A549 (cell line): ENCODE results near the gene APBA1.

Source experiments
- CHD2 ChIP-seq: fragments of 150-350 bp; IDR thresholded peaks from 2 replicates; pipeline ENCODE4 v1.6.1; 2014; ENCODE audit warnings: low read length; ENCODE audit not compliant: partially characterized antibody
- CTCF ChIP-seq: fragments of >200 bp; sonication (Bioruptor Twin); formaldehyde crosslinking; IDR thresholded peaks from 3 replicates; pipeline ENCODE4 v1.5.1; 2016
- POLR2A ChIP-seq: IDR thresholded peaks from 2 replicates; pipeline ENCODE4 v1.6.1; 2012; ENCODE audit warnings: mild to moderate bottlenecking, low read length
- RAD21 ChIP-seq, 2 experiments: fragments of >200 bp in 1 of 2; sonication (Bioruptor Twin) in 1 of 2; formaldehyde crosslinking in 1 of 2; IDR thresholded peaks in 1 of 2; conservative IDR thresholded peaks in 1 of 2; 2 replicates in 1 of 2; 3 replicates in 1 of 2; pipeline ENCODE4 v1.6.1; 2012 to 2018; ENCODE audit warnings: inconsistent platforms in 1 of 2

GRCh38 chr9:69496846-69497450 lies 175.2 kb downstream of the APBA1 start:
- TF ChIP-seq POLR2A (no peak), CTCF (no peak), CHD2 (no peak), RAD21 (conservative IDR thresholded peaks at IDR 0.05 in 1 of 2, IDR thresholded peaks at IDR 0.05 in 1 of 2) (no peak)
